MCF 10A (cell line): ENCODE data around the gene VAV1. TPM values are rescaled to one million over a fixed set of nuclear protein-coding genes. Genes with fewer than 3 reads are reported as not detected.
"Not testable (repeated sequence)": the region's sequence is repeated elsewhere in the genome, so short reads cannot be mapped to it uniquely, and the experiment has no call there.

ENCODE experiments used
- BruUV-seq: library from RNA; stranded (reverse); fragments of 400-500 nt; replicated peaks from 2 replicates; lab custom pipeline; 2021; lab: Mats Ljungman, UMichigan
- CTCF ChIA-PET: fragments of 300-600 bp; sonication (Branson Sonifier 250); formaldehyde crosslinking; extraction: SDS; loops from one replicate; lab custom pipeline; 2021; ENCODE audit warnings: antibody characterized with exemption, inconsistent platforms; lab: Yijun Ruan, JAX
- POLR2A ChIA-PET: fragments of 300-600, 350-650 bp; sonication (Branson Sonifier 250); formaldehyde crosslinking; extraction: SDS; loops from one replicate; lab custom pipeline; 2020; ENCODE audit warnings: antibody characterized with exemption, inconsistent platforms; lab: Yijun Ruan, JAX
- DNase-seq: peaks from one replicate; pipeline ENCODE4 v3.0.0-alpha.2; 2018; ENCODE audit not compliant: unreplicated experiment
- H3K27ac Mint-ChIP-seq: one replicate; pipeline ENCODE4 v1.8.0; 2022; ENCODE audit warnings: mild to moderate bottlenecking, low read depth, mixed read lengths; ENCODE audit not compliant: unreplicated experiment
- H3K27me3 Mint-ChIP-seq: one replicate; pipeline ENCODE4 v1.8.0; 2022; ENCODE audit warnings: mixed read lengths; ENCODE audit not compliant: insufficient read depth, unreplicated experiment
- H3K36me3 Mint-ChIP-seq: one replicate; pipeline ENCODE4 v1.8.0; 2022; ENCODE audit warnings: mild to moderate bottlenecking, moderate library complexity, mixed read lengths; ENCODE audit not compliant: insufficient read depth, unreplicated experiment
- H3K4me1 Mint-ChIP-seq: one replicate; pipeline ENCODE4 v1.8.0; 2022; ENCODE audit warnings: mixed read lengths; ENCODE audit not compliant: insufficient read depth, unreplicated experiment
- H3K4me3 Mint-ChIP-seq: one replicate; pipeline ENCODE4 v1.8.0; 2022; ENCODE audit warnings: mild to moderate bottlenecking, moderate library complexity, mixed read lengths; ENCODE audit not compliant: unreplicated experiment
- H3K9me3 Mint-ChIP-seq: one replicate; pipeline ENCODE4 v1.8.0; 2022; ENCODE audit warnings: mixed read lengths; ENCODE audit not compliant: unreplicated experiment
- CTCF ChIP-seq: fragments of 200-600 bp; IDR thresholded peaks from one replicate; pipeline ENCODE4 v1.8.0; 2022; ENCODE audit warnings: antibody characterized with exemption, mild to moderate bottlenecking; ENCODE audit not compliant: unreplicated experiment
- intact Hi-C: fragments of 100-400 bp; cut with micrococcal nuclease; formaldehyde crosslinking; loops from 2 replicates; pipeline ENCODE4 v1.14.1; 2022
- total RNA-seq: library from RNA; stranded (reverse); gene quantifications from 2 replicates; pipeline ENCODE4 v1.2.3, GENCODE V29; 2022

VAV1 gene
- total RNA-seq, 1 experiment from 2014 or later, result not detected

GRCh38 chr19:6772866-6773322 is 386 bp downstream of the VAV1 start:
- TF ChIP-seq CTCF, result no peak
- H3K4me3 Mint-ChIP-seq, result no peak overlapping the region
- H3K27ac Mint-ChIP-seq, result no peak overlapping the region
- intact Hi-C loops, result no loop called here
- H3K36me3 Mint-ChIP-seq, result no peaks in the 10 kb centered on the region
- DNase-seq, result no peak
- POLR2A ChIA-PET, result no interaction called here
- no peaks in the 10 kb centered on the region for H3K4me1 Mint-ChIP-seq
- CTCF ChIA-PET, result interaction anchor here (0.6 kb wide), 2 partner anchors 40 to 835 kb away, joined by 3 to 4 read pairs; no protein-coding TSS in a partner anchor
- BruUV-seq, result no TSS peak
- H3K9me3 Mint-ChIP-seq, result peaks cover 17% of the 10 kb centered on the region
- peaks cover 12% of the 10 kb centered on the region for H3K27me3 Mint-ChIP-seq

- TF ChIP-seq CTCF, result no peak
- peaks cover 17% of the 10 kb centered on the region for H3K9me3 Mint-ChIP-seq
- POLR2A ChIA-PET, result no interaction called here
- H3K4me3 Mint-ChIP-seq, result no peak overlapping the region
- DNase-seq, result no peak
- H3K4me1 Mint-ChIP-seq, result no peaks in the 10 kb centered on the region
- H3K36me3 Mint-ChIP-seq, result no peaks in the 10 kb centered on the region
- no peak overlapping the region for H3K27ac Mint-ChIP-seq
- intact Hi-C loops, result no loop called here
- CTCF ChIA-PET, result interaction anchor here (0.6 kb wide), 1 partner anchor 835 kb away, joined by 3 read pairs; no protein-coding TSS in a partner anchor
- H3K27me3 Mint-ChIP-seq, result peaks cover 12% of the 10 kb centered on the region
- no TSS peak for BruUV-seq
Measured at GRCh38 chr19:6773323-6773931, 919 bp downstream of the VAV1 start.

GRCh38 chr19:6774821-6775707 is 2.6 kb downstream of the VAV1 start:
- no peak overlapping the region for H3K27ac Mint-ChIP-seq
- no peak for DNase-seq
- POLR2A ChIA-PET, result interaction anchor here (0.7 to 1.4 kb wide), 2 partner anchors 39 to 88 kb away, joined by 3 to 4 read pairs; no protein-coding TSS in a partner anchor
- BruUV-seq, result no TSS peak
- H3K9me3 Mint-ChIP-seq, result peaks cover 17% of the 10 kb centered on the region
- CTCF ChIA-PET, result interaction anchor here (0.6 kb wide), 1 partner anchor 19 kb away, joined by 4 read pairs; no protein-coding TSS in a partner anchor
- H3K4me1 Mint-ChIP-seq, result no peaks in the 10 kb centered on the region
- peaks cover 12% of the 10 kb centered on the region for H3K27me3 Mint-ChIP-seq
- H3K36me3 Mint-ChIP-seq, result no peaks in the 10 kb centered on the region
- intact Hi-C loops, result no loop called here
- no peak overlapping the region for H3K4me3 Mint-ChIP-seq
- no peak for TF ChIP-seq CTCF

GRCh38 chr19:6776045-6776444 is 3.5 kb downstream of the VAV1 start:
- BruUV-seq, H3K36me3 Mint-ChIP-seq, intact Hi-C loops, CTCF ChIA-PET, H3K4me3 Mint-ChIP-seq, H3K27ac Mint-ChIP-seq, H3K4me1 Mint-ChIP-seq, POLR2A ChIA-PET, DNase-seq: not testable (repeated sequence)
- Mint-ChIP-seq H3K27me3 (peaks cover 12% of the 10 kb centered on the region), H3K9me3 (peaks cover 17% of the 10 kb centered on the region)
